HG02884 (cell line): ENCODE results near the gene CLTRN.
A peak's percentile ranks its signal among the peaks of the same experiment; 100 is the strongest.
"Not testable (repeated sequence)": the region's sequence is repeated elsewhere in the genome, so short reads cannot be mapped to it uniquely, and the experiment has no call there.

Source experiments
- ATAC-seq: cut with Tn5 transposase; IDR thresholded peaks from one replicate; pipeline ENCODE4 v1.9.1; 2021; ENCODE audit warnings: mild to moderate bottlenecking, moderate library complexity; ENCODE audit not compliant: unreplicated experiment

The CLTRN gene

GRCh38 chrX:15664487-15665444, at the start of gene CLTRN:
Gene CLTRN, minus strand, starts transcription at chrX:15664805. Its CDS starts 30 bp downstream, at chrX:15664775.
- no peak for ATAC-seq

- not testable (repeated sequence) for ATAC-seq
Observed at GRCh38 chrX:15704273-15704672, 39.7 kb upstream of the CLTRN start.

GRCh38 chrX:15703809-15704208, 39.2 kb upstream of the CLTRN start:
- ATAC-seq = not testable (repeated sequence)

GRCh38 chrX:15702488-15703371, 38.1 kb upstream of the CLTRN start:
- no peak for ATAC-seq

GRCh38 chrX:15696516-15696915, 31.9 kb upstream of the CLTRN start:
- ATAC-seq = no peak

GRCh38 chrX:15694941-15695451, 30.4 kb upstream of the CLTRN start:
- no peak for ATAC-seq

- ATAC-seq = peak; percentile 79
Observed at GRCh38 chrX:15686818-15687685, 22.4 kb upstream of the CLTRN start.

GRCh38 chrX:15683193-15683592, 18.6 kb upstream of the CLTRN start:
- ATAC-seq = no peak

GRCh38 chrX:15681433-15681832, 16.8 kb upstream of the CLTRN start:
- no peak for ATAC-seq

GRCh38 chrX:15680401-15680800, 15.8 kb upstream of the CLTRN start:
- ATAC-seq = no peak

GRCh38 chrX:15679246-15679645, 14.6 kb upstream of the CLTRN start:
- ATAC-seq = no peak

GRCh38 chrX:15678339-15678738, 13.7 kb upstream of the CLTRN start:
- ATAC-seq = no peak

- no peak for ATAC-seq
Observed at GRCh38 chrX:15676886-15677285, 12.3 kb upstream of the CLTRN start.

GRCh38 chrX:15675490-15675921, 10.9 kb upstream of the CLTRN start:
- peak; percentile 58 for ATAC-seq

- ATAC-seq = peak; percentile 73
Observed at GRCh38 chrX:15674841-15675489, 10.4 kb upstream of the CLTRN start.

- no peak for ATAC-seq
Observed at GRCh38 chrX:15674514-15674840, 9.9 kb upstream of the CLTRN start.

- ATAC-seq = no peak
Observed at GRCh38 chrX:15673970-15674369, 9.4 kb upstream of the CLTRN start.

GRCh38 chrX:15672881-15673280, 8.3 kb upstream of the CLTRN start:
- ATAC-seq = no peak

- no peak for ATAC-seq
Observed at GRCh38 chrX:15663439-15663838, 1.2 kb downstream of the CLTRN start.

GRCh38 chrX:15654804-15655203, 9.8 kb downstream of the CLTRN start:
- ATAC-seq = not testable (repeated sequence)
